Fibroblast of gingiva (primary cell): Measurements from ENCODE around the gene KLHL11.

Source experiments
- DNase-seq: peaks from one replicate; pipeline ENCODE4 v3.0.0-alpha.2; 2011; ENCODE audit warnings: low read depth

Gene KLHL11

GRCh38 chr17:41864836-41865595 is at the start of gene KLHL11:
KLHL11 (minus strand) TSS chr17:41865423; CDS start chr17:41865370, 53 bp downstream.
- peak; percentile 86 for DNase-seq

- no peak for DNase-seq
Observed at GRCh38 chr17:41915020-41915419, 49.8 kb upstream of the KLHL11 start.

- DNase-seq: no peak
Observed at GRCh38 chr17:41914358-41914766, 49.1 kb upstream of the KLHL11 start.

- DNase-seq: no peak
Observed at GRCh38 chr17:41913798-41914197, 48.6 kb upstream of the KLHL11 start.

GRCh38 chr17:41912925-41913324 is 47.7 kb upstream of the KLHL11 start:
- no peak for DNase-seq

GRCh38 chr17:41910701-41911391 is 45.6 kb upstream of the KLHL11 start:
- DNase-seq: peak; percentile 80

GRCh38 chr17:41909088-41909487 is 43.9 kb upstream of the KLHL11 start:
- DNase-seq: no peak

GRCh38 chr17:41907633-41908539 is 42.7 kb upstream of the KLHL11 start:
- DNase-seq: no peak

- DNase-seq: peak; percentile 32
Observed at GRCh38 chr17:41907185-41907556, 41.9 kb upstream of the KLHL11 start.

- no peak for DNase-seq
Observed at GRCh38 chr17:41906465-41907184, 41.4 kb upstream of the KLHL11 start.

GRCh38 chr17:41905172-41905571 is 39.9 kb upstream of the KLHL11 start:
- DNase-seq: no peak

GRCh38 chr17:41904242-41904841 is 39.1 kb upstream of the KLHL11 start:
- DNase-seq: no peak

GRCh38 chr17:41901646-41902045 is 36.4 kb upstream of the KLHL11 start:
- DNase-seq: no peak

- DNase-seq: no peak
Observed at GRCh38 chr17:41896726-41897125, 31.5 kb upstream of the KLHL11 start.

GRCh38 chr17:41895617-41896016 is 30.4 kb upstream of the KLHL11 start:
- peak; percentile 66 for DNase-seq

GRCh38 chr17:41894791-41895331 is 29.6 kb upstream of the KLHL11 start:
- DNase-seq: peak; percentile 93

- DNase-seq: no peak
Observed at GRCh38 chr17:41893384-41893783, 28.2 kb upstream of the KLHL11 start.

GRCh38 chr17:41892021-41892376 is 26.8 kb upstream of the KLHL11 start:
- no peak for DNase-seq

- DNase-seq: no peak
Observed at GRCh38 chr17:41891135-41892020, 26.2 kb upstream of the KLHL11 start.

- DNase-seq: no peak
Observed at GRCh38 chr17:41888332-41888965, 23.2 kb upstream of the KLHL11 start.
